Activated CD4-positive, CD25-positive, alpha-beta regulatory T cell (primary cell): ENCODE data around the gene NOS1AP.

Experiments
- DNase-seq, 4 experiments: peaks; one replicate each; lab custom pipeline; 2025; lab: John Stamatoyannopoulos, UW

Gene NOS1AP

GRCh38 chr1:162138112-162138511 is 68.6 kb downstream of the NOS1AP start:
- DNase-seq: no peak

- no peak for DNase-seq
Observed at GRCh38 chr1:162138599-162139181, 69.2 kb downstream of the NOS1AP start.

GRCh38 chr1:162139211-162139610 is 69.7 kb downstream of the NOS1AP start:
- DNase-seq: no peak

- DNase-seq: no peak
Observed at GRCh38 chr1:162141281-162142054, 72.0 kb downstream of the NOS1AP start.

- DNase-seq: no peak
Observed at GRCh38 chr1:162142968-162143367, 73.5 kb downstream of the NOS1AP start.

GRCh38 chr1:162144268-162144667 is 74.8 kb downstream of the NOS1AP start:
- DNase-seq: no peak

- DNase-seq: no peak
Observed at GRCh38 chr1:162144853-162145252, 75.4 kb downstream of the NOS1AP start.

- DNase-seq: no peak
Observed at GRCh38 chr1:162145280-162145965, 75.9 kb downstream of the NOS1AP start.

- DNase-seq: no peak
Observed at GRCh38 chr1:162145966-162146696, 76.6 kb downstream of the NOS1AP start.

GRCh38 chr1:162147760-162148159 is 78.3 kb downstream of the NOS1AP start:
- DNase-seq: no peak

- DNase-seq: no peak
Observed at GRCh38 chr1:162150112-162150511, 80.6 kb downstream of the NOS1AP start.

- DNase-seq: no peak
Observed at GRCh38 chr1:162151900-162152829, 82.7 kb downstream of the NOS1AP start.

GRCh38 chr1:162153374-162153773 is 83.9 kb downstream of the NOS1AP start:
- DNase-seq: no peak

- no peak for DNase-seq
Observed at GRCh38 chr1:162157469-162157868, 88.0 kb downstream of the NOS1AP start.

- no peak for DNase-seq
Observed at GRCh38 chr1:162158624-162159271, 89.3 kb downstream of the NOS1AP start.

- no peak for DNase-seq
Observed at GRCh38 chr1:162159515-162159914, 90.0 kb downstream of the NOS1AP start.

GRCh38 chr1:162161916-162162550 is 92.5 kb downstream of the NOS1AP start:
- DNase-seq: no peak

GRCh38 chr1:162165528-162165927 is 96.0 kb downstream of the NOS1AP start:
- no peak for DNase-seq

- no peak for DNase-seq
Observed at GRCh38 chr1:162166917-162167615, 97.6 kb downstream of the NOS1AP start.

GRCh38 chr1:162168261-162168660 is 98.8 kb downstream of the NOS1AP start:
- no peak for DNase-seq
